Prostate gland (tissue), 2 donors: ENCODE data around the gene MYH15.

ENCODE experiments used
- POLR2A ChIP-seq: fragments of 450-650 bp; IDR thresholded peaks from one replicate; pipeline ENCODE4 v1.6.1; 2016; ENCODE audit warnings: antibody characterized with exemption, mild to moderate bottlenecking
- POLR2AphosphoS5 ChIP-seq: sonication (generic); formaldehyde crosslinking; IDR thresholded peaks from one replicate; pipeline ENCODE4 v1.6.1; 2017; ENCODE audit warnings: antibody characterized with exemption
- TF ChIP-seq, protein P1 (sequence below), 4 experiments: fragments of 200-600 bp in 2 of 4; fragments of 450-650 bp in 2 of 4; sonication (generic) in 2 of 4; IDR thresholded peaks; 1 replicate in 3 of 4; 2 replicates in 1 of 4; pipeline ENCODE4 v1.5.1; 2016 to 2019; ENCODE audit warnings: antibody characterized with exemption in 4 of 4, mild to moderate bottlenecking in 2 of 4, moderate library complexity in 2 of 4

- no peak for TF ChIP-seq POLR2A
- TF ChIP-seq, protein P1, sequence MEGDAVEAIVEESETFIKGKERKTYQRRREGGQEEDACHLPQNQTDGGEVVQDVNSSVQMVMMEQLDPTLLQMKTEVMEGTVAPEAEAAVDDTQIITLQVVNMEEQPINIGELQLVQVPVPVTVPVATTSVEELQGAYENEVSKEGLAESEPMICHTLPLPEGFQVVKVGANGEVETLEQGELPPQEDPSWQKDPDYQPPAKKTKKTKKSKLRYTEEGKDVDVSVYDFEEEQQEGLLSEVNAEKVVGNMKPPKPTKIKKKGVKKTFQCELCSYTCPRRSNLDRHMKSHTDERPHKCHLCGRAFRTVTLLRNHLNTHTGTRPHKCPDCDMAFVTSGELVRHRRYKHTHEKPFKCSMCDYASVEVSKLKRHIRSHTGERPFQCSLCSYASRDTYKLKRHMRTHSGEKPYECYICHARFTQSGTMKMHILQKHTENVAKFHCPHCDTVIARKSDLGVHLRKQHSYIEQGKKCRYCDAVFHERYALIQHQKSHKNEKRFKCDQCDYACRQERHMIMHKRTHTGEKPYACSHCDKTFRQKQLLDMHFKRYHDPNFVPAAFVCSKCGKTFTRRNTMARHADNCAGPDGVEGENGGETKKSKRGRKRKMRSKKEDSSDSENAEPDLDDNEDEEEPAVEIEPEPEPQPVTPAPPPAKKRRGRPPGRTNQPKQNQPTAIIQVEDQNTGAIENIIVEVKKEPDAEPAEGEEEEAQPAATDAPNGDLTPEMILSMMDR (IDR thresholded peaks at IDR 0.05): no peak
- TF ChIP-seq POLR2AphosphoS5: no peak
These were observed 115.8 kb downstream of the MYH15 start for GRCh38 chr3:108394563-108394962.
